Measurements from ENCODE around the gene MTFR1L.

- TF ChIP-seq CTCF (IDR thresholded peaks at IDR 0.05) = no peak
- TF ChIP-seq POLR2A (IDR thresholded peaks at IDR 0.05) = no peak
- TF ChIP-seq POLR2AphosphoS5 (IDR thresholded peaks at IDR 0.05; ENCODE audit: insufficient read depth in 1 of 2, low read depth in 1 of 2) = no peak
Observed at GRCh38 chr1:25871704-25872494, 52.1 kb downstream of the MTFR1L start.

All from vagina (tissue), 2 donors.